Measurements from ENCODE around the gene JMJD1C. TPM values are rescaled to one million over a fixed set of nuclear protein-coding genes. Genes with fewer than 3 reads are reported as not detected.

JMJD1C gene
- total RNA-seq, 2 experiments from 2014 or later, result 389 to 399 TPM

DNA sequence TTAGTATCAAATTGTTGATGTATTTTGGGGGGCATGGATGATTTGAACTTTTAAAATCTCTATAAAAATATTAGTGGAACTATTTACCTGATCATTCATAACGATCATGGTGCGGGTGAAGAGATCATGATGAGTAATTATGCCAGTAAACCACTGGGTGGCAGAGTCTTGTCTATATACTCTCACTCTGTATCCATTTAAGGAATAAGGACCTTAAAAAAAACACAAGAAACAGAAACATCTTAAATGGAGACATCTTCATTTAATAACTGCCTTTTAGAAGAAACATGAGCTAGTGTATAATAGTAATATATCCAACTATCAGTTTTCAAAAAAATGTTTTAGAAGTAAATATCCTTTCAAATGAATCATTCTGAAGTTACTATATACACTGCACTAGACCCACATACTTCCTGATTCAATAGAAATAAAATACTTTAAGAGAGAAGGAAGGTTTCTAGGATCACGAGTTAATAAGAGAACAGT, 248.6 kb downstream of the JMJD1C start:
- POLR2A ChIA-PET, result interaction anchor here (0.6 to 2.8 kb wide), 5 partner anchors 42 to 502 kb away, joined by 3 to 18 read pairs (median 4); partner anchors contain the start of gene REEP3
- no peak overlapping the region for H3K4me3 Mint-ChIP-seq
- TF ChIP-seq, protein P1, sequence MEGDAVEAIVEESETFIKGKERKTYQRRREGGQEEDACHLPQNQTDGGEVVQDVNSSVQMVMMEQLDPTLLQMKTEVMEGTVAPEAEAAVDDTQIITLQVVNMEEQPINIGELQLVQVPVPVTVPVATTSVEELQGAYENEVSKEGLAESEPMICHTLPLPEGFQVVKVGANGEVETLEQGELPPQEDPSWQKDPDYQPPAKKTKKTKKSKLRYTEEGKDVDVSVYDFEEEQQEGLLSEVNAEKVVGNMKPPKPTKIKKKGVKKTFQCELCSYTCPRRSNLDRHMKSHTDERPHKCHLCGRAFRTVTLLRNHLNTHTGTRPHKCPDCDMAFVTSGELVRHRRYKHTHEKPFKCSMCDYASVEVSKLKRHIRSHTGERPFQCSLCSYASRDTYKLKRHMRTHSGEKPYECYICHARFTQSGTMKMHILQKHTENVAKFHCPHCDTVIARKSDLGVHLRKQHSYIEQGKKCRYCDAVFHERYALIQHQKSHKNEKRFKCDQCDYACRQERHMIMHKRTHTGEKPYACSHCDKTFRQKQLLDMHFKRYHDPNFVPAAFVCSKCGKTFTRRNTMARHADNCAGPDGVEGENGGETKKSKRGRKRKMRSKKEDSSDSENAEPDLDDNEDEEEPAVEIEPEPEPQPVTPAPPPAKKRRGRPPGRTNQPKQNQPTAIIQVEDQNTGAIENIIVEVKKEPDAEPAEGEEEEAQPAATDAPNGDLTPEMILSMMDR (IDR thresholded peaks at IDR 0.05), result peak; percentile 89
- intact Hi-C loops (cut with DNase I, micrococcal nuclease), result loop anchor here (1.0 to 5.0 kb wide), 7 partner anchors 8 to 503 kb away; partner anchors contain the start of gene JMJD1C (in 1 of the 2)
- H3K36me3 Mint-ChIP-seq (ENCODE audit: low read depth), result peaks cover 38% of the 10 kb centered on the region
- no peaks in the 10 kb centered on the region for H3K27me3 Mint-ChIP-seq
- Histone ChIP-seq H3K27me3 (ENCODE audit: control insufficient read depth in 1 of 2, insufficient read depth in 2 of 2, low read length in 2 of 2) (no peaks in the 10 kb centered on the region), H3K4me1 (ENCODE audit: insufficient read depth, low read length) (peaks cover 6% of the 10 kb centered on the region), H3K9me3 (ENCODE audit: control insufficient read depth in 1 of 2, insufficient read depth in 1 of 2, low read length in 2 of 2) (no peaks in the 10 kb centered on the region), H3K27ac (ENCODE audit: low read depth in 1 of 2, low read length in 2 of 2) (no peak overlapping the region), H3K4me3 (ENCODE audit: low read length) (no peak overlapping the region), H3K36me3 (ENCODE audit: insufficient read depth, low read length) (peaks cover 31% of the 10 kb centered on the region)
- CTCF ChIA-PET, result interaction anchor here (0.6 to 4.0 kb wide), 14 partner anchors 8 to 503 kb away, joined by 3 to 22 read pairs (median 3); partner anchors contain the start of gene REEP3
- ATAC-seq (ENCODE audit: poor library complexity) (peak; percentile 92), DNase-seq (peak in 4 of 14 experiments; percentile 32 to 75 (median 74))
- no peaks in the 10 kb centered on the region for H3K9me3 Mint-ChIP-seq
- peak overlapping the region; percentile 40 for H3K27ac Mint-ChIP-seq
- H3K4me1 Mint-ChIP-seq (ENCODE audit: low read depth), result peaks cover 59% of the 10 kb centered on the region

DNA sequence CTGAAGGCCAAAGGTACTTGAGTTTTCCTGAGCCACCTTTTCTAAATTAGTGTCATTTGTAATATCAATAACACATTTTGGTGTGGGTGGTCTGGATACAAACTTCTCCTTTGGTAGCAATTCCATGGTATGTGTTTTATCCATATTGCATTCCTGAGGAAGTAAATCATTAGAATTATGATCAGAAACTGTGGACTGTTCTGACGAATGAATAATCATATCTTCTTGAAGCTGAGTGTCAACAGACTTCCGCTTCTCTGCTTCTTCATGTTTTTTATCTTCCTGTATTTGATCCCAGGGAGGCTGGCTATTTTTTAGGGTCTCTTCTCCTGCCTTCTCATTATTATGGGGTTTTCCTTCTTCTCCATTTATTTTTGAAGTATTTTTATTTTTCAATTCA, 251.2 kb downstream of the JMJD1C start:
- POLR2A ChIA-PET, result interaction anchor here (0.9 to 1.2 kb wide), 2 partner anchors 8 to 54 kb away, joined by 3 to 5 read pairs; no protein-coding TSS in a partner anchor
- no peaks in the 10 kb centered on the region for H3K27me3 ChIP-seq (ENCODE audit: control insufficient read depth in 1 of 2, insufficient read depth in 2 of 2, low read length in 2 of 2)
- intact Hi-C loops (cut with DNase I, micrococcal nuclease), result no loop called here
- H3K4me3 ChIP-seq (ENCODE audit: low read length), result no peak overlapping the region
- no peaks in the 10 kb centered on the region for H3K9me3 Mint-ChIP-seq
- TF ChIP-seq, protein P1 (IDR thresholded peaks at IDR 0.05), result no peak
- H3K27me3 Mint-ChIP-seq, result no peaks in the 10 kb centered on the region
- no peak overlapping the region for H3K27ac ChIP-seq (ENCODE audit: low read depth in 1 of 2, low read length in 2 of 2)
- no peaks in the 10 kb centered on the region for H3K9me3 ChIP-seq (ENCODE audit: control insufficient read depth in 1 of 2, insufficient read depth in 1 of 2, low read length in 2 of 2)
- ATAC-seq (ENCODE audit: poor library complexity), result no peak
- no peak for DNase-seq
- no peak overlapping the region for H3K4me3 Mint-ChIP-seq
- H3K36me3 ChIP-seq (ENCODE audit: insufficient read depth, low read length), result peaks cover 42% of the 10 kb centered on the region
- peaks cover 46% of the 10 kb centered on the region for H3K4me1 Mint-ChIP-seq (ENCODE audit: low read depth)
- H3K4me1 ChIP-seq (ENCODE audit: insufficient read depth, low read length), result no peaks in the 10 kb centered on the region
- H3K36me3 Mint-ChIP-seq (ENCODE audit: low read depth), result peaks cover 60% of the 10 kb centered on the region
- CTCF ChIA-PET, result interaction anchor here (1.1 kb wide), 1 partner anchor 505 kb away, joined by 5 read pairs; no protein-coding TSS in a partner anchor
- no peak overlapping the region for H3K27ac Mint-ChIP-seq

DNA sequence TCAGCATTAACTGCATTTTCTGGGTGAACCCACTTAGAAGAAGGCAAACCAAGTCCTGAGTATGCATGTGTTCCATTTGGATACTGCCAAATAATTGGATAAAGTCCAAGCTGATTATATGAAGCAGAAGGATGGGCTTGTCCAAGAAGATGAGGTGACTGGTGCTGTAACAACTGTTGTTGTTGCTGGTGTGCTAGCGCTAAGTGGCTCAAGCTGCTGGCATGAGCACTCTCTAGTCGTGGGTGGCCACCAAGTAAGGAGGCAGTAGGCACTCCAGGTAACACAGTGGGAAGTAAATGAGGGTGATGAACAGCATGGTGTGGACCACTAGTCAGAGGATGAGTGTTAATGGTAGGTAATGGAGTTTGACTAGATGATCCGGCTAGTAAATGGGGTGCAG, 252.3 kb downstream of the JMJD1C start:
- Mint-ChIP-seq H3K36me3 (ENCODE audit: low read depth) (peaks cover 70% of the 10 kb centered on the region), H3K27me3 (no peaks in the 10 kb centered on the region), H3K4me1 (ENCODE audit: low read depth) (peaks cover 40% of the 10 kb centered on the region), H3K9me3 (no peaks in the 10 kb centered on the region), H3K27ac (peak overlapping the region; percentile 30), H3K4me3 (no peak overlapping the region)
- no peak for ATAC-seq (ENCODE audit: poor library complexity)
- TF ChIP-seq, protein P1 (IDR thresholded peaks at IDR 0.05), result no peak
- ChIA-PET CTCF (interaction anchor here (0.7 to 2.1 kb wide), 4 partner anchors 47 to 506 kb away, joined by 3 to 8 read pairs (median 4); no protein-coding TSS in a partner anchor), POLR2A (interaction anchor here (0.9 to 1.7 kb wide), 4 partner anchors 7 to 417 kb away, joined by 3 to 5 read pairs (median 5); no protein-coding TSS in a partner anchor)
- intact Hi-C loops (cut with DNase I, micrococcal nuclease), result no loop called here
- H3K27ac ChIP-seq (ENCODE audit: low read depth in 1 of 2, low read length in 2 of 2), result no peak overlapping the region
- H3K36me3 ChIP-seq (ENCODE audit: insufficient read depth, low read length), result peaks cover 49% of the 10 kb centered on the region
- H3K9me3 ChIP-seq (ENCODE audit: control insufficient read depth in 1 of 2, insufficient read depth in 1 of 2, low read length in 2 of 2), result no peaks in the 10 kb centered on the region
- no peak overlapping the region for H3K4me3 ChIP-seq (ENCODE audit: low read length)
- no peaks in the 10 kb centered on the region for H3K4me1 ChIP-seq (ENCODE audit: insufficient read depth, low read length)
- no peak for DNase-seq
- H3K27me3 ChIP-seq (ENCODE audit: control insufficient read depth in 1 of 2, insufficient read depth in 2 of 2, low read length in 2 of 2), result no peaks in the 10 kb centered on the region

Measured in CD4-positive, alpha-beta T cell (primary cell).